ENCODE results near the gene KRTAP16-1. TPM values are rescaled to one million over a fixed set of nuclear protein-coding genes. Genes with fewer than 3 reads are reported as not detected.

The KRTAP16-1 gene
- total and polyA plus RNA-seq, 2 of the 8 experiments (the other 6 are each of a cell fraction or from before 2014, with no cell fraction given): not detected

Small RNA genes lying within 50 kb of the gene (small RNA-seq; reads per million reads assigned to genes)
- gene KRTAP9-10P (ENCODE audit: insufficient read depth): not detected

Other genes starting within 250 kb of the KRTAP16-1 start
Only the 30 nearest of the 36 such genes appear.
- gene KRTAP4-16, start 207.1 kb downstream of the KRTAP16-1 start, total RNA-seq (2021; fragmentation: NEBNext Ultra II Directional; extraction: Animal tissue kit (Norgen Biotek cat#: 25700)): not detected in 2 replicates
- gene KRTAP4-16, start 207.1 kb downstream of the KRTAP16-1 start, polyA plus RNA-seq (2011; rRNA removed): not detected in 2 replicates
- not detected in 2 replicates for gene KRTAP4-9, start 203.9 kb downstream of the KRTAP16-1 start, total RNA-seq (2021; fragmentation: NEBNext Ultra II Directional; extraction: Animal tissue kit (Norgen Biotek cat#: 25700))
- 0.06 TPM in 1 of 2 replicates, not detected in the other for gene KRTAP4-9, start 203.9 kb downstream of the KRTAP16-1 start, polyA plus RNA-seq (2011; rRNA removed)
- gene KRTAP4-11, start 190.9 kb downstream of the KRTAP16-1 start, total RNA-seq (2021; fragmentation: NEBNext Ultra II Directional; extraction: Animal tissue kit (Norgen Biotek cat#: 25700)): not detected in 2 replicates
- gene KRTAP4-11, start 190.9 kb downstream of the KRTAP16-1 start, polyA plus RNA-seq (2011; rRNA removed): not detected in 2 replicates
- not detected in 2 replicates for gene KRTAP4-12, start 185.1 kb downstream of the KRTAP16-1 start, total RNA-seq (2021; fragmentation: NEBNext Ultra II Directional; extraction: Animal tissue kit (Norgen Biotek cat#: 25700))
- not detected in 2 replicates for gene KRTAP4-12, start 185.1 kb downstream of the KRTAP16-1 start, polyA plus RNA-seq (2011; rRNA removed)
- not detected in 2 replicates for gene KRTAP4-6, start 168.8 kb downstream of the KRTAP16-1 start, total RNA-seq (2021; fragmentation: NEBNext Ultra II Directional; extraction: Animal tissue kit (Norgen Biotek cat#: 25700))
- not detected in 2 replicates for gene KRTAP4-6, start 168.8 kb downstream of the KRTAP16-1 start, polyA plus RNA-seq (2011; rRNA removed)
- gene KRTAP4-5, start 159.5 kb downstream of the KRTAP16-1 start, total RNA-seq (2021; fragmentation: NEBNext Ultra II Directional; extraction: Animal tissue kit (Norgen Biotek cat#: 25700)): not detected in 2 replicates
- gene KRTAP4-5, start 159.5 kb downstream of the KRTAP16-1 start, polyA plus RNA-seq (2011; rRNA removed): not detected in 2 replicates
- not detected in 2 replicates for gene KRTAP4-4, start 148.6 kb downstream of the KRTAP16-1 start, total RNA-seq (2021; fragmentation: NEBNext Ultra II Directional; extraction: Animal tissue kit (Norgen Biotek cat#: 25700))
- not detected in 2 replicates for gene KRTAP4-4, start 148.6 kb downstream of the KRTAP16-1 start, polyA plus RNA-seq (2011; rRNA removed)
- not detected in 2 replicates for gene KRTAP4-3, start 141.1 kb downstream of the KRTAP16-1 start, total RNA-seq (2021; fragmentation: NEBNext Ultra II Directional; extraction: Animal tissue kit (Norgen Biotek cat#: 25700))
- not detected in 2 replicates for gene KRTAP4-3, start 141.1 kb downstream of the KRTAP16-1 start, polyA plus RNA-seq (2011; rRNA removed)
- gene KRTAP4-2, start 131.1 kb downstream of the KRTAP16-1 start, total RNA-seq (2021; fragmentation: NEBNext Ultra II Directional; extraction: Animal tissue kit (Norgen Biotek cat#: 25700)): not detected in 2 replicates
- not detected in 2 replicates for gene KRTAP4-2, start 131.1 kb downstream of the KRTAP16-1 start, polyA plus RNA-seq (2011; rRNA removed)
- not detected in 2 replicates for gene KRTAP4-1, start 124.4 kb downstream of the KRTAP16-1 start, total RNA-seq (2021; fragmentation: NEBNext Ultra II Directional; extraction: Animal tissue kit (Norgen Biotek cat#: 25700))
- gene KRTAP4-1, start 124.4 kb downstream of the KRTAP16-1 start, polyA plus RNA-seq (2011; rRNA removed): 0.16 TPM in 1 of 2 replicates, not detected in the other
- gene KRTAP9-1, start 119.4 kb downstream of the KRTAP16-1 start, total RNA-seq (2021; fragmentation: NEBNext Ultra II Directional; extraction: Animal tissue kit (Norgen Biotek cat#: 25700)): not detected in 2 replicates
- not detected in 2 replicates for gene KRTAP9-1, start 119.4 kb downstream of the KRTAP16-1 start, polyA plus RNA-seq (2011; rRNA removed)
- gene KRTAP9-2, start 82.7 kb downstream of the KRTAP16-1 start, total RNA-seq (2021; fragmentation: NEBNext Ultra II Directional; extraction: Animal tissue kit (Norgen Biotek cat#: 25700)): not detected in 2 replicates
- gene KRTAP9-2, start 82.7 kb downstream of the KRTAP16-1 start, polyA plus RNA-seq (2011; rRNA removed): not detected in 2 replicates
- not detected in 2 replicates for gene KRTAP9-3, start 76.9 kb downstream of the KRTAP16-1 start, total RNA-seq (2021; fragmentation: NEBNext Ultra II Directional; extraction: Animal tissue kit (Norgen Biotek cat#: 25700))
- not detected in 2 replicates for gene KRTAP9-3, start 76.9 kb downstream of the KRTAP16-1 start, polyA plus RNA-seq (2011; rRNA removed)
- not detected in 2 replicates for gene KRTAP9-8, start 71.3 kb downstream of the KRTAP16-1 start, total RNA-seq (2021; fragmentation: NEBNext Ultra II Directional; extraction: Animal tissue kit (Norgen Biotek cat#: 25700))
- gene KRTAP9-8, start 71.3 kb downstream of the KRTAP16-1 start, polyA plus RNA-seq (2011; rRNA removed): not detected in 2 replicates
- not detected in 2 replicates for gene KRTAP9-4, start 59.6 kb downstream of the KRTAP16-1 start, total RNA-seq (2021; fragmentation: NEBNext Ultra II Directional; extraction: Animal tissue kit (Norgen Biotek cat#: 25700))
- gene KRTAP9-4, start 59.6 kb downstream of the KRTAP16-1 start, polyA plus RNA-seq (2011; rRNA removed): 0.13 TPM in 1 of 2 replicates, not detected in the other
- gene KRTAP9-9, start 53.9 kb downstream of the KRTAP16-1 start, total RNA-seq (2021; fragmentation: NEBNext Ultra II Directional; extraction: Animal tissue kit (Norgen Biotek cat#: 25700)): not detected in 2 replicates
- not detected in 2 replicates for gene KRTAP9-9, start 53.9 kb downstream of the KRTAP16-1 start, polyA plus RNA-seq (2011; rRNA removed)
- gene KRTAP9-6, start 43.9 kb downstream of the KRTAP16-1 start, total RNA-seq (2021; fragmentation: NEBNext Ultra II Directional; extraction: Animal tissue kit (Norgen Biotek cat#: 25700)): not detected in 2 replicates
- not detected in 2 replicates for gene KRTAP9-6, start 43.9 kb downstream of the KRTAP16-1 start, polyA plus RNA-seq (2011; rRNA removed)
- not detected in 2 replicates for gene KRTAP9-7, start 33.6 kb downstream of the KRTAP16-1 start, total RNA-seq (2021; fragmentation: NEBNext Ultra II Directional; extraction: Animal tissue kit (Norgen Biotek cat#: 25700))
- not detected in 2 replicates for gene KRTAP9-7, start 33.6 kb downstream of the KRTAP16-1 start, polyA plus RNA-seq (2011; rRNA removed)
- not detected in 2 replicates for gene KRTAP29-1, start 6.5 kb downstream of the KRTAP16-1 start, total RNA-seq (2021; fragmentation: NEBNext Ultra II Directional; extraction: Animal tissue kit (Norgen Biotek cat#: 25700))
- gene KRTAP29-1, start 6.5 kb downstream of the KRTAP16-1 start, polyA plus RNA-seq (2011; rRNA removed): not detected in 2 replicates
- not detected in 2 replicates for gene KRTAP17-1, start 6.4 kb upstream of the KRTAP16-1 start, total RNA-seq (2021; fragmentation: NEBNext Ultra II Directional; extraction: Animal tissue kit (Norgen Biotek cat#: 25700))
- not detected in 2 replicates for gene KRTAP17-1, start 6.4 kb upstream of the KRTAP16-1 start, polyA plus RNA-seq (2011; rRNA removed)
- not detected in 2 replicates for gene KRT33A, start 41.5 kb upstream of the KRTAP16-1 start, total RNA-seq (2021; fragmentation: NEBNext Ultra II Directional; extraction: Animal tissue kit (Norgen Biotek cat#: 25700))
- gene KRT33A, start 41.5 kb upstream of the KRTAP16-1 start, polyA plus RNA-seq (2011; rRNA removed): not detected in 2 replicates
- gene KRT33B, start 60.5 kb upstream of the KRTAP16-1 start, total RNA-seq (2021; fragmentation: NEBNext Ultra II Directional; extraction: Animal tissue kit (Norgen Biotek cat#: 25700)): not detected in 2 replicates
- not detected in 2 replicates for gene KRT33B, start 60.5 kb upstream of the KRTAP16-1 start, polyA plus RNA-seq (2011; rRNA removed)
- gene KRT34, start 73.0 kb upstream of the KRTAP16-1 start, total RNA-seq (2021; fragmentation: NEBNext Ultra II Directional; extraction: Animal tissue kit (Norgen Biotek cat#: 25700)): not detected in 2 replicates
- gene KRT34, start 73.0 kb upstream of the KRTAP16-1 start, polyA plus RNA-seq (2011; rRNA removed): not detected in 2 replicates
- not detected in 2 replicates for gene KRT31, start 88.3 kb upstream of the KRTAP16-1 start, total RNA-seq (2021; fragmentation: NEBNext Ultra II Directional; extraction: Animal tissue kit (Norgen Biotek cat#: 25700))
- not detected in 2 replicates for gene KRT31, start 88.3 kb upstream of the KRTAP16-1 start, polyA plus RNA-seq (2011; rRNA removed)
- not detected in 2 replicates for gene KRT37, start 115.3 kb upstream of the KRTAP16-1 start, total RNA-seq (2021; fragmentation: NEBNext Ultra II Directional; extraction: Animal tissue kit (Norgen Biotek cat#: 25700))
- gene KRT37, start 115.3 kb upstream of the KRTAP16-1 start, polyA plus RNA-seq (2011; rRNA removed): not detected in 2 replicates
- not detected in 2 replicates for gene KRT38, start 131.7 kb upstream of the KRTAP16-1 start, total RNA-seq (2021; fragmentation: NEBNext Ultra II Directional; extraction: Animal tissue kit (Norgen Biotek cat#: 25700))
- gene KRT38, start 131.7 kb upstream of the KRTAP16-1 start, polyA plus RNA-seq (2011; rRNA removed): not detected in 2 replicates
- gene KRT32, start 158.1 kb upstream of the KRTAP16-1 start, total RNA-seq (2021; fragmentation: NEBNext Ultra II Directional; extraction: Animal tissue kit (Norgen Biotek cat#: 25700)): not detected in 2 replicates
- gene KRT32, start 158.1 kb upstream of the KRTAP16-1 start, polyA plus RNA-seq (2011; rRNA removed): not detected in 2 replicates
- not detected in 2 replicates for gene KRT35, start 171.8 kb upstream of the KRTAP16-1 start, total RNA-seq (2021; fragmentation: NEBNext Ultra II Directional; extraction: Animal tissue kit (Norgen Biotek cat#: 25700))
- not detected in 2 replicates for gene KRT35, start 171.8 kb upstream of the KRTAP16-1 start, polyA plus RNA-seq (2011; rRNA removed)
- gene KRT36, start 180.6 kb upstream of the KRTAP16-1 start, total RNA-seq (2021; fragmentation: NEBNext Ultra II Directional; extraction: Animal tissue kit (Norgen Biotek cat#: 25700)): not detected in 2 replicates
- gene KRT36, start 180.6 kb upstream of the KRTAP16-1 start, polyA plus RNA-seq (2011; rRNA removed): not detected in 2 replicates
- gene KRT13, start 196.3 kb upstream of the KRTAP16-1 start, total RNA-seq (2021; fragmentation: NEBNext Ultra II Directional; extraction: Animal tissue kit (Norgen Biotek cat#: 25700)): not detected in 2 replicates
- gene KRT13, start 196.3 kb upstream of the KRTAP16-1 start, polyA plus RNA-seq (2011; rRNA removed): 0.09 and 0.17 TPM in 2 replicates